ENCODE measurements around the gene LRFN2.

The LRFN2 gene

DNA sequence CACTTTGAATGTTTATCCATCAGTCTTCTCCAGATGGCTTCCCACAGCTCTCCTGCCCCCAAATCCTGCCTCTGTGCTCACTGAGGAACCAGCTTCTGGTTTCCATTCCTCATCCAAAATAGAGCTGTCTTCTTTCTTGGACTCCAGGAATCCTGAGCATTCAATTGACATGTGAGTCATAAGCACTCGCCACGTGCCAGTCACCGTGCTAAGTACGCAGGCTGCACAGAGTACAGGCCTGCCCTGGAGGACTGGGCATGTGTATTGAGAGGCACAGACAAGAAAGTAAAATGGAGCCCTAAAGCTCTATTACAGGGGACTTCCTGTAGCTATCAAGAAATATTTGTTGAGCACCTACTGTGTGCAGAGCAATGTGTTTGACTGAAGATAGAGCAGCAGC is 39.7 kb upstream of the LRFN2 start:
- no peak overlapping the region for H3K4me3 ChIP-seq (ENCODE audit: low read depth, low read length)
- TF ChIP-seq, protein P1, sequence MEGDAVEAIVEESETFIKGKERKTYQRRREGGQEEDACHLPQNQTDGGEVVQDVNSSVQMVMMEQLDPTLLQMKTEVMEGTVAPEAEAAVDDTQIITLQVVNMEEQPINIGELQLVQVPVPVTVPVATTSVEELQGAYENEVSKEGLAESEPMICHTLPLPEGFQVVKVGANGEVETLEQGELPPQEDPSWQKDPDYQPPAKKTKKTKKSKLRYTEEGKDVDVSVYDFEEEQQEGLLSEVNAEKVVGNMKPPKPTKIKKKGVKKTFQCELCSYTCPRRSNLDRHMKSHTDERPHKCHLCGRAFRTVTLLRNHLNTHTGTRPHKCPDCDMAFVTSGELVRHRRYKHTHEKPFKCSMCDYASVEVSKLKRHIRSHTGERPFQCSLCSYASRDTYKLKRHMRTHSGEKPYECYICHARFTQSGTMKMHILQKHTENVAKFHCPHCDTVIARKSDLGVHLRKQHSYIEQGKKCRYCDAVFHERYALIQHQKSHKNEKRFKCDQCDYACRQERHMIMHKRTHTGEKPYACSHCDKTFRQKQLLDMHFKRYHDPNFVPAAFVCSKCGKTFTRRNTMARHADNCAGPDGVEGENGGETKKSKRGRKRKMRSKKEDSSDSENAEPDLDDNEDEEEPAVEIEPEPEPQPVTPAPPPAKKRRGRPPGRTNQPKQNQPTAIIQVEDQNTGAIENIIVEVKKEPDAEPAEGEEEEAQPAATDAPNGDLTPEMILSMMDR (IDR thresholded peaks at IDR 0.05; ENCODE audit: borderline replicate concordance, insufficient read depth, low read depth, low read length), result no peak

DNA sequence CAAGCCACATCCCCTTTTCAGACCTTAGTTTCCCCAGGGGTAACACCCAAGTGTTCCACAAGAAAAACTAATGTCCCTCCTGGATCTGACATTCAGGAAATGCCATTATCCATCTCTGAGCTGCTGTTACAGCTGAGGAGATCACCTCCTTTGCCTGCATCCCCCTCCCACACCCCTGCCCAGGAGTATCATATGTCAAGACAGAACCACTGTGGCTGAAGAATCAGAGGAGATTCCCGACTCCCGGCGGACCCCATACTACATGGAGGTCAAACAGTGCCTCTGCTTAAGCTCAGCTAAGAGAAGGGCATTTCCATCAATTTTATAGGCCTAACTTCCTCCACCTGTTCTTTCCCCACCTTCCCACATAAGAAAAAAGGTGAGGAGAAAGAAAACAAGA is 36.8 kb upstream of the LRFN2 start:
- H3K4me3 ChIP-seq (ENCODE audit: low read depth, low read length), result no peak overlapping the region
- TF ChIP-seq, protein P1 (IDR thresholded peaks at IDR 0.05; ENCODE audit: borderline replicate concordance, insufficient read depth, low read depth, low read length), result no peak

DNA sequence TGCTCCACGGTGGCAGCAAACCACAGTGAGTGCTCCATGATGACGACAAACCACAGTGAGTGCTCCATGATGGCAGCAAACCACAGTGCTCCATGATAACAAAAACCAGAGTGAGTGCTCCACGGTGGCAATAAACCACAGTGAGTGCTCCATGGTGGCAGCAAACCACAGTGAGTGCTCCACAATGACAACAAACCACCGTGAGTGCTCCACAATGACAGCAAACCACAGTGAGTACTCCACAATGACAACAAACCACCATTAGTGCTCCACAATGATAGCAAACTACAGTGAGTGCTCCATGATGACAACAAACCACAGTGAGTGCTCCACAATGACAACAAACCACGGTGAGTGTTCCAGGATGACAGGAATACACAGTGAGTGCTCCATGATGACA is 36.0 kb upstream of the LRFN2 start:
- no peak overlapping the region for H3K4me3 ChIP-seq (ENCODE audit: low read depth, low read length)
- TF ChIP-seq, protein P1 (IDR thresholded peaks at IDR 0.05; ENCODE audit: borderline replicate concordance, insufficient read depth, low read depth, low read length), result no peak

GRCh38 chr6:40620574-40621240 is 33.5 kb upstream of the LRFN2 start:
- TF ChIP-seq, protein P1 (IDR thresholded peaks at IDR 0.05; ENCODE audit: borderline replicate concordance, insufficient read depth, low read depth, low read length), result no peak
- no peak overlapping the region for H3K4me3 ChIP-seq (ENCODE audit: low read depth, low read length)

- TF ChIP-seq, protein P1 (IDR thresholded peaks at IDR 0.05; ENCODE audit: borderline replicate concordance, insufficient read depth, low read depth, low read length), result no peak
- H3K4me3 ChIP-seq (ENCODE audit: low read depth, low read length), result no peak overlapping the region
These were observed 27.5 kb upstream of the LRFN2 start for GRCh38 chr6:40614671-40615070.

DNA sequence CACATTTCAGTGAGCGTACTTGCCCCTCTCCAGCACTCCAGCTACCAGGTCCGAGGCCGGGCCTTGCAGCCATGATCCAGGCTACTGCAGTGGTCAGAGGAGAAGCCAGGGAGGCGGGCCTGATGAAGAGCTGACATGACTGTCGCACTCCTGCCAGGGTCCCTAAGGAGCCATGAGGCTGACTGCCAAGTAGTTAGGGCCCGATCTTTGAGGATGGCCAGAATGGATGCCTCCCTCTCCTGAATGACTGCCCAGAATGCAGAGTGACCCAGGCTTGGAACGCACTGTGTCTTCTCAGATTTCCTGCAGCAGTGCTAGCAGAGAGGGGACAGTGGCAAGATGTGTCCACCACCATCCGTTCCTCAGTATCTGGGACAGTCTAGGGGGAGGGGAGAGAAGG is 24.7 kb upstream of the LRFN2 start:
- TF ChIP-seq, protein P1 (IDR thresholded peaks at IDR 0.05; ENCODE audit: borderline replicate concordance, insufficient read depth, low read depth, low read length), result no peak
- H3K4me3 ChIP-seq (ENCODE audit: low read depth, low read length), result no peak overlapping the region

- TF ChIP-seq, protein P1 (IDR thresholded peaks at IDR 0.05; ENCODE audit: borderline replicate concordance, insufficient read depth, low read depth, low read length), result no peak
- H3K4me3 ChIP-seq (ENCODE audit: low read depth, low read length), result no peak overlapping the region
These were observed 24.3 kb upstream of the LRFN2 start for GRCh38 chr6:40611434-40611833.
